Endothelial cell of umbilical vein (primary cell): ENCODE data around the gene SHOC2.

Experiments used
- POLR2AphosphoS5 ChIP-seq: IDR thresholded peaks from 2 replicates; pipeline ENCODE4 v1.6.1; 2012; ENCODE audit warnings: low read depth, mild to moderate bottlenecking, control low read depth, low read length, moderate library complexity; ENCODE audit not compliant: insufficient read depth
- TF ChIP-seq, protein P1 (sequence below), 2 donors: IDR thresholded peaks; 1 replicate in 1 of 2; 2 replicates in 1 of 2; pipeline ENCODE4 v1.5.1; 2011; ENCODE audit warnings: low read length in 2 of 2, mild to moderate bottlenecking in 2 of 2, moderate library complexity in 2 of 2, control low read depth in 1 of 2, inconsistent platforms in 1 of 2, low read depth in 1 of 2; ENCODE audit not compliant: insufficient read depth in 1 of 2; ENCODE audit errors: extremely low read depth in 1 of 2

DNA sequence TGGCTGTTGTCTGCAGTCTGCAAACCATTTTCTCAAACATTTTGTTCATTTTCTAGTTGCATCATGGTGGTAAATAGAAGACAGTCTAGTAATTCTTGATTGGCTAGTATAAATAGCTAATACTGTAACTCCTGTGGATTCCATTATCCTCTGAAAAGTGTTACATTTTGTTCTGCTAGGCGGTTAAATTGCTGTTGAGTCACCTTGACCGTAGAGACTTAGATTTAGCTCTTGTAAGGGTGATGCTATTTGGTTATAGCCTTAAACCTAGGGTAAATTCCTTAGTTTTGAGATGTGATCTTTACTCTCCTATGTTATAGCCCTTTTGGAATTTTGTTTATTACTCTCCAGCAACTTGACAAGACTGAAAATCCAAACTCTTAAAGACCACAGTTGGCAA is 58.8 kb downstream of the SHOC2 start:
- TF ChIP-seq, protein P1, sequence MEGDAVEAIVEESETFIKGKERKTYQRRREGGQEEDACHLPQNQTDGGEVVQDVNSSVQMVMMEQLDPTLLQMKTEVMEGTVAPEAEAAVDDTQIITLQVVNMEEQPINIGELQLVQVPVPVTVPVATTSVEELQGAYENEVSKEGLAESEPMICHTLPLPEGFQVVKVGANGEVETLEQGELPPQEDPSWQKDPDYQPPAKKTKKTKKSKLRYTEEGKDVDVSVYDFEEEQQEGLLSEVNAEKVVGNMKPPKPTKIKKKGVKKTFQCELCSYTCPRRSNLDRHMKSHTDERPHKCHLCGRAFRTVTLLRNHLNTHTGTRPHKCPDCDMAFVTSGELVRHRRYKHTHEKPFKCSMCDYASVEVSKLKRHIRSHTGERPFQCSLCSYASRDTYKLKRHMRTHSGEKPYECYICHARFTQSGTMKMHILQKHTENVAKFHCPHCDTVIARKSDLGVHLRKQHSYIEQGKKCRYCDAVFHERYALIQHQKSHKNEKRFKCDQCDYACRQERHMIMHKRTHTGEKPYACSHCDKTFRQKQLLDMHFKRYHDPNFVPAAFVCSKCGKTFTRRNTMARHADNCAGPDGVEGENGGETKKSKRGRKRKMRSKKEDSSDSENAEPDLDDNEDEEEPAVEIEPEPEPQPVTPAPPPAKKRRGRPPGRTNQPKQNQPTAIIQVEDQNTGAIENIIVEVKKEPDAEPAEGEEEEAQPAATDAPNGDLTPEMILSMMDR (IDR thresholded peaks at IDR 0.05; ENCODE audit: extremely low read depth in 1 of 2, insufficient read depth in 1 of 2, low read depth in 1 of 2, low read length in 2 of 2), result no peak
- no peak for TF ChIP-seq POLR2AphosphoS5
